ENCODE results near the gene CACNA1D. TPM values are rescaled to one million over a fixed set of nuclear protein-coding genes. Genes with fewer than 3 reads are reported as not detected.

The CACNA1D gene
- polyA plus RNA-seq, 1 donor (not counting 4 experiments of a cell fraction or from before 2014, with no cell fraction given) = 0.20 TPM

- no peak overlapping the region for H2AFZ ChIP-seq (ENCODE audit: control insufficient read depth, low read length)
- no peaks in the 10 kb centered on the region for H3K9me1 ChIP-seq (ENCODE audit: control insufficient read depth, extremely low read depth, insufficient read depth, low read length)
- dilution Hi-C loops (cut with MboI; ENCODE audit: extremely low pct_ligation_motif_present, low sequenced_read_pairs) = no loop called here
- no peak overlapping the region for H3K9ac ChIP-seq (ENCODE audit: control insufficient read depth, extremely low read depth, insufficient read depth, low read length)
- no peaks in the 10 kb centered on the region for H3K79me2 ChIP-seq (ENCODE audit: control insufficient read depth, insufficient read depth, low read length)
- no peaks in the 10 kb centered on the region for H3K4me1 ChIP-seq (ENCODE audit: control insufficient read depth, extremely low read depth, insufficient read depth, low read length)
- H3K36me3 ChIP-seq (ENCODE audit: control insufficient read depth in 2 of 2, extremely low read depth in 1 of 2, insufficient read depth in 2 of 2, low read length in 2 of 2) = no peaks in the 10 kb centered on the region
- TF ChIP-seq CTCF (optimal IDR thresholded peaks at IDR 0.05 in 1 of 3, IDR thresholded peaks at IDR 0.05 in 1 of 3, conservative IDR thresholded peaks at IDR 0.05 in 1 of 3; ENCODE audit: extremely low read depth in 1 of 3, insufficient read depth in 2 of 3, low read length in 3 of 3) = no peak
- no peak for TF ChIP-seq EZH2 (IDR thresholded peaks at IDR 0.05; ENCODE audit: low read length)
- FAIRE-seq = no peak
- no peaks in the 10 kb centered on the region for H3K9me3 ChIP-seq (ENCODE audit: control insufficient read depth, low read depth, low read length)
- H3K27me3 ChIP-seq (ENCODE audit: control insufficient read depth, extremely low read depth, insufficient read depth, low read length) = peaks cover 8% of the 10 kb centered on the region
- H3K4me2 ChIP-seq (ENCODE audit: control insufficient read depth, extremely low read depth, insufficient read depth, low read depth, low read length) = no peak overlapping the region
- DNase-seq (ENCODE audit: low read depth, low spot score) = no peak
- no peaks in the 10 kb centered on the region for H4K20me1 ChIP-seq (ENCODE audit: control insufficient read depth, extremely low read depth, insufficient read depth, low read length)
- H3K4me3 ChIP-seq (ENCODE audit: control insufficient read depth in 2 of 3, extremely low read depth in 1 of 3, insufficient read depth in 2 of 3, low read depth in 1 of 3, low read length in 3 of 3) = no peak overlapping the region
- H3K27ac ChIP-seq (ENCODE audit: control insufficient read depth, insufficient read depth, low read length) = no peak overlapping the region
Measured at GRCh38 chr3:53614307-53614706, 119.9 kb downstream of the CACNA1D start.

GRCh38 chr3:53616321-53616720 lies 121.9 kb downstream of the CACNA1D start:
- H3K4me3 ChIP-seq (ENCODE audit: control insufficient read depth in 2 of 3, extremely low read depth in 1 of 3, insufficient read depth in 2 of 3, low read depth in 1 of 3, low read length in 3 of 3) = no peak overlapping the region
- H3K79me2 ChIP-seq (ENCODE audit: control insufficient read depth, insufficient read depth, low read length) = no peaks in the 10 kb centered on the region
- no peaks in the 10 kb centered on the region for H3K4me1 ChIP-seq (ENCODE audit: control insufficient read depth, extremely low read depth, insufficient read depth, low read length)
- no peak overlapping the region for H2AFZ ChIP-seq (ENCODE audit: control insufficient read depth, low read length)
- DNase-seq (ENCODE audit: low read depth, low spot score) (no peak), FAIRE-seq (no peak)
- H3K9me3 ChIP-seq (ENCODE audit: control insufficient read depth, low read depth, low read length) = no peaks in the 10 kb centered on the region
- H3K36me3 ChIP-seq (ENCODE audit: control insufficient read depth in 2 of 2, extremely low read depth in 1 of 2, insufficient read depth in 2 of 2, low read length in 2 of 2) = no peaks in the 10 kb centered on the region
- H3K4me2 ChIP-seq (ENCODE audit: control insufficient read depth, extremely low read depth, insufficient read depth, low read depth, low read length) = no peak overlapping the region
- TF ChIP-seq CTCF (optimal IDR thresholded peaks at IDR 0.05 in 1 of 3, IDR thresholded peaks at IDR 0.05 in 1 of 3, conservative IDR thresholded peaks at IDR 0.05 in 1 of 3; ENCODE audit: extremely low read depth in 1 of 3, insufficient read depth in 2 of 3, low read length in 3 of 3) (no peak), EZH2 (IDR thresholded peaks at IDR 0.05; ENCODE audit: low read length) (no peak)
- dilution Hi-C loops (cut with MboI; ENCODE audit: extremely low pct_ligation_motif_present, low sequenced_read_pairs) = no loop called here
- H3K27me3 ChIP-seq (ENCODE audit: control insufficient read depth, extremely low read depth, insufficient read depth, low read length) = peaks cover 8% of the 10 kb centered on the region
- no peak overlapping the region for H3K27ac ChIP-seq (ENCODE audit: control insufficient read depth, insufficient read depth, low read length)
- no peaks in the 10 kb centered on the region for H3K9me1 ChIP-seq (ENCODE audit: control insufficient read depth, extremely low read depth, insufficient read depth, low read length)
- no peak overlapping the region for H3K9ac ChIP-seq (ENCODE audit: control insufficient read depth, extremely low read depth, insufficient read depth, low read length)
- H4K20me1 ChIP-seq (ENCODE audit: control insufficient read depth, extremely low read depth, insufficient read depth, low read length) = no peaks in the 10 kb centered on the region
